ENCODE results near the gene RIPK4.

Gene RIPK4

GRCh38 chr21:41781050-41781410 is 14.2 kb upstream of the RIPK4 start:
- no peak overlapping the region for H3K4me3 Mint-ChIP-seq
- H3K9me3 Mint-ChIP-seq, result no peaks in the 10 kb centered on the region
- no peak overlapping the region for H3K27ac Mint-ChIP-seq
- H3K4me1 Mint-ChIP-seq, result peaks cover 5% of the 10 kb centered on the region
- H3K36me3 Mint-ChIP-seq, result no peaks in the 10 kb centered on the region
- CTCF ChIA-PET, result no interaction called here
- no peak for DNase-seq
- peaks cover 87% of the 10 kb centered on the region for H3K27me3 Mint-ChIP-seq

DNA sequence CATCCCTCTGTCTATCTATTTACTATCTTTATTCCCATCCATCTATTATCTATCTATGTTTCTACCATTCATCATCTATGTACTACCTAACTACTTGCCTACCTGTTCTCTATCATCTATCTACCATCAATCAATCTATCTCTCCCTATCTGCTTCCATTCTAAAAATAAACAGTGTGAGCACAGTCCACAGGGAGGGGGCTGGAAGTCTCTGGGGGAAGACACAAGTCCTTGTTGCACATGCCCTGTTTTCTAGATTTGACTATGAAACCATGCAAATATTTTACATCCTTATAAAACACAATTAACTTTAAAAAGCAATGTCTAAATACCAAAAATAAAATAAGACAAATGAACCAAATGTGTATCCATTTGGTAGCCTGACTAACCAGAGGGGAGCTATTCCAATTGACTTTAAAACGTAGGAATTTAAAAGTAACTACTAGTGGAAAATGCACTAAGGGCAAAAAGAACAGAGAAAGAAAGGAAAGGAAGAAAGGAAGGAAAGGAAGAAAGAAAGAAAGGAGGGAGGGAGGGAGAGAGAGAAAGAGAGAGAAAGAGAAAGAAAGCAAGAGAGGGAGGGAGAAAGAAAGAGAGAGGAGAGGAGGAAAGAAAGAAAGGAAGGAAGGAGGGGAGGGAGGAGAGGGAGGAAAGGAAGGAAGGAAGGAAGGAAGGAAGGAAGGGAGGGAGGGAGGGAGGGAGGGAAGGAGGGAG is 13.6 kb upstream of the RIPK4 start:
- Mint-ChIP-seq H3K4me1 (peaks cover 5% of the 10 kb centered on the region), H3K27ac (no peak overlapping the region), H3K36me3 (no peaks in the 10 kb centered on the region), H3K4me3 (no peak overlapping the region), H3K9me3 (no peaks in the 10 kb centered on the region), H3K27me3 (peaks cover 87% of the 10 kb centered on the region)
- CTCF ChIA-PET, result interaction anchor here (0.6 kb wide), 1 partner anchor 674 kb away, joined by 4 read pairs; no protein-coding TSS in a partner anchor
- no peak for DNase-seq

DNA sequence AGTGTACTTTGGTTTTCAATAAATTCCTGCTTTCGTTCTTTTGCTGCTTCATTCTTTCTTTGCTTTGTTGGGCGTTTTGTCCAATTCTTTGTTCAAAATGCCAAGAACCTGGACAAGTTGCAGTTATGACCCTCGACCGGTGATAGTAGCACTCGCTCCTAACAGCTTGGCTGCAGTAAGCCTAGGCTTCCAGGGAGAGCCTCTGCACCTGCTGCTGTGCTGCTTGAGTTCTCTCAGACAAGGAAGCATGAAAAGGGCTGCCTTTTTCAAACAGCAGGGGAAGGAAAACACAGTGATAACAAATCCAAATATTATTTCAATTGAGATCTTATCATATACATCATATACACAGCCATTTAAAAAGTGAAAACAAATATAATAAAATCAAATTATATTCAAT is 12.8 kb upstream of the RIPK4 start:
- DNase-seq, result no peak
- H3K4me1 Mint-ChIP-seq, result peaks cover 5% of the 10 kb centered on the region
- H3K9me3 Mint-ChIP-seq, result no peaks in the 10 kb centered on the region
- peaks cover 88% of the 10 kb centered on the region for H3K27me3 Mint-ChIP-seq
- CTCF ChIA-PET, result no interaction called here
- no peak overlapping the region for H3K27ac Mint-ChIP-seq
- H3K36me3 Mint-ChIP-seq, result no peaks in the 10 kb centered on the region
- H3K4me3 Mint-ChIP-seq, result no peak overlapping the region

DNA sequence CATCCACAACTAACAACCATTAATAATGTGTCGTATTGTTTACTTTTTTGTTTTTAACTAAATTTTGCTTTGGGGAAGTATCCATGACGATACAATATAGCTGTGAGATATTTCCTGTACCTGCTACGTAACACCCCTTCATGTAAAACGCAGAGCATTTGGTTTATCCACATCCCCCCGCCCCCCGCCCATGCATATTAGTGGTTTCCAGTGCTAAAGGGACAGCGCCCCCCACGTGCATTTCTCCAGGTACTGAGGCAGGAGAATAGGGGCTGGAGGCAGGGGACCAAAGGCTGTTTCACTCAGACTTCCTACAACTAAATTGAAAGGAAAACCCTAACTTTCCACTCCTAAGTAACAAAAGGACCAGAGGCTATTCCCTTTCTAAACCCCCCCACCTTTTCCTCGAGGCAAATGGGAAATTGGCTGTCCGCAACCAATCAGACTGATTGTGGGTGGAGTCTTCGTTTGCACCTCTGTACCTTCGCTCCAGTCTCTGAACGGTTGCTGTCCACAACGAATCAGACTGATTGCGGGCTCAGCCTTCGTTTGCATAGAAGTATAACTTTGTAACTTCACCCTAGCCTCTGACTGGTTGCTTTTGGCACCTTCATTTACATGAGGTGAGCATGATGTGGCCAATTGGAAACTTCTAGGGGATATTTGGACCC is 12.2 kb upstream of the RIPK4 start:
- Mint-ChIP-seq H3K36me3 (no peaks in the 10 kb centered on the region), H3K4me3 (no peak overlapping the region), H3K4me1 (peaks cover 5% of the 10 kb centered on the region), H3K27ac (no peak overlapping the region), H3K9me3 (no peaks in the 10 kb centered on the region), H3K27me3 (peaks cover 88% of the 10 kb centered on the region)
- CTCF ChIA-PET, result interaction anchor here (1.6 kb wide), 2 partner anchors 167 to 169 kb away, joined by 4 to 8 read pairs; no protein-coding TSS in a partner anchor
- no peak for DNase-seq

DNA sequence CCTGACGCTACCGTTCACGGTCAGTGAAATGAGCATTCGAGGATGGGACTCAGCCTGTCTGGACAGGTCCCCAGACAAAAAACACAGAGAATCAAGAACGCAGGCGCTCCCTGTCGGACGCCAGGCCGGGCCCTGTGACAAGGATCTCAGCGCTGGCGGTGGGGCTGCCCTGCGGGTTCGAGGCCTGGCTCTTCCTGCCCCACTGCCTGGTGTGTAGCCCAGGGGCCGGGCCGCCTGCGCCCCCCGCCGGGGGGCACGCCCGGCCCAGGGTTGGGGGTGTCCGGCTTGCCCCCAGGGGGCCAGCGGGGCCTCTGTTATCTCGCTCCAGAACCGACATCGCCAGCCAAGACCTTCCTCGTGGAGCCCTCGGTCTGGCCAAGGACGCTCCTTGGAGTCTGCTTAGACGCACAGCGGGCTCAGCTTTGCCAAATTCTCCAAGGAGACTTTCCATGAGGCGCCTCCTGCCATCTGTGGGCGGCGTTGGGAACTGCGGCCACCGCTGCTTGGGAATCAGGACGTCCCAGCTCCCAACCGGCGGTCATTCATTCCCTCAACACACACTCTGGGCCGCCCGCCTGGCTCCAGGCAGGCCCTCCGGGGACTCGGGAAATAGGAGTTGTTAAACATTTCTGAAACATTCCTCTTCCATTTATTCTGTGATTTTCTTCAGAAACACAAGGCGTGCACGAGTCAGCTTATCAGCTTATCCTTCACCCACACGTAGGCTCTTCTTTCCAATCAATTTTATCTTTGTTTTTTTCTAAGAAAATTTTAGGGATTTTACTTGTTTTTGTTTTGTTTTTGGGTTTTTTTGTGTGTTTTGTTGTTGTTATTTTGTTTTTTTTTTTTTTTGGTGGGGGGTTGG is 11.3 kb upstream of the RIPK4 start:
- Mint-ChIP-seq H3K4me1 (no peaks in the 10 kb centered on the region), H3K4me3 (no peak overlapping the region), H3K27me3 (peaks cover 81% of the 10 kb centered on the region), H3K27ac (no peak overlapping the region), H3K9me3 (no peaks in the 10 kb centered on the region), H3K36me3 (no peaks in the 10 kb centered on the region)
- CTCF ChIA-PET, result interaction anchor here (1.6 kb wide), 2 partner anchors 166 to 168 kb away, joined by 4 to 8 read pairs; no protein-coding TSS in a partner anchor
- DNase-seq, result peak; percentile 37

DNA sequence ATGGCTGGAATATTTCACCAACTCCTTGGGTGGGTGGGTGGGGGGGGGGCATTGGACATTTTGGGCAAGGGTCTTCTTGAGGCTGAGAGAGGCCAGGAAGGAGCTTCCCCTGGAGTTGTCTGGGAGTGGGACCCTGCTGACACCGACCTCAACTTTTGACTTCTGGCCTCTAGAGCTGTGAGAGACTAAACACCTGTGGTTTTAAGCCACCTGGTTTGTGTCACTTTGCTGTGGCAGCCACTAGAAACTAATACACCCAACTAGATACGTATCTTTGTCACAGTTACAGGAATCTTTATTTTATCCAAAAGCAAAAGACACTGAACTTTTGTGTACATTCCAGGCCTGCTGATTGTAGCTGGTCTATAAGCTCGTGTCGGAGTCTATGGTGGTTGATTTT is 9.9 kb upstream of the RIPK4 start:
- no peaks in the 10 kb centered on the region for H3K4me1 Mint-ChIP-seq
- DNase-seq, result no peak
- no peak overlapping the region for H3K27ac Mint-ChIP-seq
- H3K36me3 Mint-ChIP-seq, result no peaks in the 10 kb centered on the region
- H3K4me3 Mint-ChIP-seq, result no peak overlapping the region
- peaks cover 85% of the 10 kb centered on the region for H3K27me3 Mint-ChIP-seq
- CTCF ChIA-PET, result interaction anchor here (1.2 to 1.3 kb wide), 2 partner anchors 160 to 164 kb away, joined by 3 read pairs; no protein-coding TSS in a partner anchor
- no peaks in the 10 kb centered on the region for H3K9me3 Mint-ChIP-seq

- CTCF ChIA-PET, result no interaction called here
- Mint-ChIP-seq H3K9me3 (no peaks in the 10 kb centered on the region), H3K36me3 (no peaks in the 10 kb centered on the region), H3K27ac (no peak overlapping the region), H3K4me1 (no peaks in the 10 kb centered on the region), H3K27me3 (peaks cover 89% of the 10 kb centered on the region), H3K4me3 (no peak overlapping the region)
- DNase-seq, result no peak
Measured at GRCh38 chr21:41775149-41775472, 8.3 kb upstream of the RIPK4 start.

GRCh38 chr21:41774467-41775148 is 7.8 kb upstream of the RIPK4 start:
- Mint-ChIP-seq H3K27ac (no peak overlapping the region), H3K9me3 (no peaks in the 10 kb centered on the region), H3K36me3 (no peaks in the 10 kb centered on the region), H3K27me3 (peaks cover 90% of the 10 kb centered on the region), H3K4me1 (no peaks in the 10 kb centered on the region), H3K4me3 (no peak overlapping the region)
- CTCF ChIA-PET, result no interaction called here
- DNase-seq, result no peak

GRCh38 chr21:41772351-41773080 is 5.7 kb upstream of the RIPK4 start:
- DNase-seq, result no peak
- Mint-ChIP-seq H3K36me3 (no peaks in the 10 kb centered on the region), H3K4me1 (peaks cover 17% of the 10 kb centered on the region), H3K27ac (no peak overlapping the region), H3K4me3 (no peak overlapping the region), H3K27me3 (peaks cover 90% of the 10 kb centered on the region), H3K9me3 (no peaks in the 10 kb centered on the region)
- CTCF ChIA-PET, result no interaction called here

GRCh38 chr21:41771625-41771945 is 4.7 kb upstream of the RIPK4 start:
- H3K4me3 Mint-ChIP-seq, result no peak overlapping the region
- H3K9me3 Mint-ChIP-seq, result no peaks in the 10 kb centered on the region
- DNase-seq, result no peak
- H3K4me1 Mint-ChIP-seq, result peaks cover 22% of the 10 kb centered on the region
- CTCF ChIA-PET, result no interaction called here
- H3K27me3 Mint-ChIP-seq, result peaks cover 90% of the 10 kb centered on the region
- H3K36me3 Mint-ChIP-seq, result peaks cover 4% of the 10 kb centered on the region
- no peak overlapping the region for H3K27ac Mint-ChIP-seq

DNA sequence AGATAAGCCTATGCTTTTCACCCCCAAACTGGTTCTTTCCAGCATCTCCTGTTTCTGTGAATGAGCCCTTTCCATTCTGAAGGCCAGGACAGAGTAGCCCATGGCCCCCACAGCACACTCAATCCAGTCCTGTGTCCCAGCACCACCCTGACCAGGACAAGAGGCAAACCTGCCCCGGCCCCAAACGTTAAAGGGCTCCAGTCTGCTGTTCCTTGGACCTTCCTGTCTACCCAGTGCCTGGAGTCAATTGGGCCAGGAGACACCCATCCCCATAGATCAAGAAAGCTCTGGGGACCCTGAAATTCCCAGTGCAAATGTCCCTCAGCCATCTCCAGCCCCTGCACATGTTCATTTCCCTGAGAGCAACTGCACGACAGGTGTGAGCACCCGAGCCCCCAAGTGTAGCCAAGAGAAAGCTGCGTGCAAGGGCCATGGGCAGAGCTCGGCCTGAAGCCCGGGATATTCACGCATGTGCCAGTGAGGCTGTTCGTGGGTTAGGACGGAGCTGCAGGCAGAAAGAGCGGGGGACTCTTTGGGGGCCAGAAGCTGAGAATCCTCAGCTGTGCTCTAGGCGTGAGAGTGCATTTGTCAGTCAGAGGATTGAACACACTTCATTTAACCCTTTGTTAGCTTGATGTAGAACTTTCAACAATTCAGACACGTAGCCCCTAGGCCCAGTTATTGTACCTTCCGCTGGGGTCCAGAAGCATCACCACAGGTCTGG is 4.2 kb upstream of the RIPK4 start:
- CTCF ChIA-PET, result no interaction called here
- no peak for DNase-seq
- Mint-ChIP-seq H3K27me3 (peaks cover 90% of the 10 kb centered on the region), H3K4me3 (no peak overlapping the region), H3K9me3 (no peaks in the 10 kb centered on the region), H3K36me3 (peaks cover 4% of the 10 kb centered on the region), H3K27ac (no peak overlapping the region), H3K4me1 (peaks cover 22% of the 10 kb centered on the region)

DNA sequence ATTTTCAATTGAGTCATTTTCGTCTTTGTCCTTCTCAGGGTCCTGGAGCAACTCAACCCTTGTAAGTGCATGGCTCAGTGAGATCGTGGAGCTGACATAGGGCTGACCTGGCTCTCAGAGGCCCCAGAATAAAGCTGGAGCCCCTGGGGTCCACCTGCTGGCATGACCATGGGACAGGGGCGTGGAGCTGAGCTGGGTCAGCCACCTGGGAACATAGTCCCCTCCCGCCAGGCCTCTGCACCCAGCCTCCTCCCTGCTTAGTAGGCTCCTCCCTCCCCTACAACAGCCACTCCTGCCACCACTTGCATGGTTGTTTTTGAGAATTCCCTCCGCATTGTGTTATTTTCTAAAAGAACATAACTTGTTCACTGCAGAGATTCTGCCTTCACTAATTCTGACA is 3.1 kb upstream of the RIPK4 start:
- no peak overlapping the region for H3K4me3 Mint-ChIP-seq
- peaks cover 25% of the 10 kb centered on the region for H3K4me1 Mint-ChIP-seq
- DNase-seq, result no peak
- H3K27ac Mint-ChIP-seq, result peak overlapping the region; percentile 24
- peaks cover 90% of the 10 kb centered on the region for H3K27me3 Mint-ChIP-seq
- H3K36me3 Mint-ChIP-seq, result peaks cover 4% of the 10 kb centered on the region
- CTCF ChIA-PET, result interaction anchor here (0.8 kb wide), 1 partner anchor 47 kb away, joined by 3 read pairs; no protein-coding TSS in a partner anchor
- no peaks in the 10 kb centered on the region for H3K9me3 Mint-ChIP-seq

GRCh38 chr21:41769521-41769920 is 2.7 kb upstream of the RIPK4 start:
- H3K9me3 Mint-ChIP-seq, result no peaks in the 10 kb centered on the region

More at GRCh38 chr21:41769521-41769920, 2.7 kb upstream of the RIPK4 start:
- Mint-ChIP-seq H3K4me3 (no peak overlapping the region), H3K36me3 (peaks cover 4% of the 10 kb centered on the region), H3K27me3 (peaks cover 90% of the 10 kb centered on the region), H3K27ac (no peak overlapping the region), H3K4me1 (peaks cover 25% of the 10 kb centered on the region)
- CTCF ChIA-PET, result no interaction called here
- DNase-seq, result no peak

Data from activated naive CD4-positive, alpha-beta T cell treated with anti-CD3 and anti-CD28 coated beads, Interleukin-2, amount 10 ng/mL, durations not matched to agents 7 days and 5 days (primary cell).